Measurements from ENCODE around the gene TMEM30B.

GRCh38 chr14:61255968-61256367, 25.2 kb downstream of the TMEM30B start:
- TF ChIP-seq ARNT (IDR thresholded peaks at IDR 0.05), result no peak
- TF ChIP-seq ZNF384 (IDR thresholded peaks at IDR 0.05), result no peak
